Measurements from ENCODE around the gene KIAA0232.
A peak's percentile ranks its signal among the peaks of the same experiment; 100 is the strongest.
"Not testable (repeated sequence)": the region's sequence is repeated elsewhere in the genome, so short reads cannot be mapped to it uniquely, and the experiment has no call there.

The KIAA0232 gene

DNA sequence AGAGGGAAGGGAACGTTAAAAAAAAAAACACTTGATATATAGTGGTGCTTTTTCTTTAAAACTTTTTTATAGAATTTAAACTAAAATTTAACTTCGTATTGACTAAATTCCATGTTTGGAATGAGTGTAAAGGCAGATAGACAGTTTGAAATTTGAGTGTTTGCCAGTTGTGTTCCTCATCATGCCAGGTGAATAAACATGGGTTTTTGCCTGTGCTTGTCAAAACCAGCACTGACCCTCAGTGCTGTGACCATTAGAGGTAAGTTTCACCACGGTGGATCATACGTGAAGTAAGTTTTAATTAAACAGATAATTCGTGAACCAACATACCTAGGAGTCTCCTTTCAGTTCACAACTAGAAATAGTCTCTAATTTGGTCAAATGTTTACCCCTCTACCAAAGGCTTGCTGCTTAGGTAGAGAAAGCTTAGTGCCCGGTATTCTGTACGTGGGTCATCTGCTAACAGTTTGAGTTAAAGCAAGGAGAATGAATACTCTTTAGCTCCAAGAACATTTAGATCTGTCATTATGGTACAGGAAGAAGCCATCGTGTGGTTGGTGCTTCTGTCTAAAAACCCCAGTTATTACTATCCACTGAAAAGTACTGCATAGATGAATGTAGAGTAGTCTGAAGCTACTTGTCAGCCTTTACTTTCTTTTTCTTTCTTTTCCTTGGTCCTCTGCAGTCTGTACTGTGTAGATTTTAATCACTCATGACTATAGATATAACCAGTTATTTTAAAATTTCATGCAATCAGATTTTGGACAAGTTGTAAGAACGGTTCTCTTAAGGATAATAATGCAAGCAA is 32.7 kb downstream of the KIAA0232 start:
- no peak for DNase-seq

DNA sequence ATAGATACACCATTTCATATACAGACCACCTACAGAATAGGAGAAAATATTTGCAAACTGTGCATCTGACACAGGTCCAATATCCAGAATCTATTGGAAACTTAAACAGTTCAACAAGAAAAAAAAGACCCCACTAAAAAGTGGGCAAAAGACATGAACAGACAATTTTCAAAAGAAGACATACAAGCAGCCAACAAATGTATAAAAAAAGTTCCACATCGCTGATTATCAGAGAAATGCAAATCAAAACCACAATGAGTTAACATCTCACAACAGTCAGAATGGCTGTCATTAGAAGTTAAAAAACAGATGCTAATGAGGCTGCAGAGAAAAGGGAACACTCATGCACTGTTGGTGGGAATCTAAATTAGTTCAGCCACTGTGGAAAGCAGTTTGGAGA is 36.8 kb downstream of the KIAA0232 start:
- DNase-seq, result no peak

DNA sequence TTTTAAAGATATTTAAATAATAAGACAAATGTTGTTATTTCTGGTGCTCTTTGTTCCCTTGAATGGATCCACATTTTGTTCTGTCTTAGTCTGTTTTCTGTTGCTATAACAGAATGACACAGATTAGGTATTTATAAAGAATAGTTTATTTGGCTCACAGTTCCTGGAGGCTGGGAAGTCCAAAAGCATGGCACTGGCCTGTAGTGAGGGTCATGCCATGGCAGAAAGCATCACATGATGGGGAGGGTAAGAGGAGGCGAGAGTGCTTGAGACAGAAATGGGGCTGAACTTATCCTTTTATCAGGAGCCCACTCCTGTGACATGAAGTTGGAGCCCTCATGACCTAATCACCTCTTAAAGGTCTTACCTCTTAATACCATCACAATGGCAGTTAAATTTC is 38.2 kb downstream of the KIAA0232 start:
- no peak for DNase-seq

DNA sequence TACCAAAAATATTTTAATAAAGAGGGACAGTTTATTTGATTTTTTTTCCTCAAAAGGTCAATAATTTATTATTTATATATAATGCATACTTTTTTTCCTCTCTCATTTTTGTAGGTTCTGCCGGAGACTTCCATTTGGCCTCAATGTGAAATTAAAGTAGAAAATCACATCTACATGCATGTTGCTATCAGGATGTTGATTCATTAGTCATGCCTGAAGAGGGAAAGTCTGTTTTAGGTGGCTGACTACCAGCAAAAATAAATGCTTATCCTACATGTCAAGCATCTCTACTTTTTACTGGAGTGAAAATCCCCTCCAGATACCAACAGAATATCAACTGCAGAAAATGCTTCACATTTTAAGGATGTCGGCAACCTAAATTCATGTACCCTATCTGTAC is 41.5 kb downstream of the KIAA0232 start:
- no peak for DNase-seq

DNA sequence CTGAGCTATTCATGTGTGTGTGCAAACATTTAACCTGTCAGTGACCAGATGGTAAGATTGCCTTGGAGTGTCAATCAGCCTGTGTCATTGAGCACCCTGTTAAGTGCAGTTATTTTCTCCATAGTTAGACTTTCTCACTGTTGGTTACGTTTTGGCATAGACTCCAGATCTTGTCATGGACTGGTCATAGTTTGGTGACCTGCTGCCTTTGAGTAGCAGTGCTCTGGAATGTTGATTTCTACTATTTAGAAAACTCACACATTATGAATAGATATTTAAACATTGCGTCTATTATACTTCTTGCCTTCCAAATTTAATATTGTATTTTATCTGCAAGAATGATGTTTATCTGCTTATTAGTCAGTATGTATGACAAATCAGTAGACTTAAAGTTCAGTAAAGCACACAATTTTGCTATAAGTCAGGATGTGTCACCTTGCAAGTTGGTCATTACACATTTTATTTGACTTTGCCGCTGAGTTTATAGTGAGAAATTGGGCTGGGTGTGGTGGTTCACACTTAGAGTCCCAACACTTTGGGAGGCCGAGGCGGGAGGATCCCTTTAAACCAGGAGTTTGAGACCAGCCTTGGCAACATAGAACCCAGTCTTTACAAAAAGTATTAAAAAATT is 42.4 kb downstream of the KIAA0232 start:
- DNase-seq, result no peak

DNA sequence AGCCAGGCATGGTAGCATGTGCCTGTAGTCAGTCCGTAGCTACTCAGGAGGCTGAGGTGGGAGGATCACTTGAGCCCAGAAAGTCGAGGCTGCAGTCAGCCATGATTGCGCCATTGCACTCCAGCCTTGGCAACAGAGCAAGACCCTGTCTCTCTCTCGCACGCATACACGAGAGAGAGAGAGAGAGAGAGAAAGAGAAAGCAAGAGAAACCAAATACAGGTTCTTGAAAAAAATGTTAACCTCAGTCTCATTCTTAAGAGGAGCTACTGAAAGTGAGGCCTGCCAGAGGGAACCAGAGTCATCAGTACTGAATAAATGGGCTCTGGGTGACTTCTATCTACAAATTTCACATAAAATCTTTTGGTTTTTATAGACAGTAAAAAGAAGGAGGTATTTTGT is 42.9 kb downstream of the KIAA0232 start:
- no peak for DNase-seq

DNA sequence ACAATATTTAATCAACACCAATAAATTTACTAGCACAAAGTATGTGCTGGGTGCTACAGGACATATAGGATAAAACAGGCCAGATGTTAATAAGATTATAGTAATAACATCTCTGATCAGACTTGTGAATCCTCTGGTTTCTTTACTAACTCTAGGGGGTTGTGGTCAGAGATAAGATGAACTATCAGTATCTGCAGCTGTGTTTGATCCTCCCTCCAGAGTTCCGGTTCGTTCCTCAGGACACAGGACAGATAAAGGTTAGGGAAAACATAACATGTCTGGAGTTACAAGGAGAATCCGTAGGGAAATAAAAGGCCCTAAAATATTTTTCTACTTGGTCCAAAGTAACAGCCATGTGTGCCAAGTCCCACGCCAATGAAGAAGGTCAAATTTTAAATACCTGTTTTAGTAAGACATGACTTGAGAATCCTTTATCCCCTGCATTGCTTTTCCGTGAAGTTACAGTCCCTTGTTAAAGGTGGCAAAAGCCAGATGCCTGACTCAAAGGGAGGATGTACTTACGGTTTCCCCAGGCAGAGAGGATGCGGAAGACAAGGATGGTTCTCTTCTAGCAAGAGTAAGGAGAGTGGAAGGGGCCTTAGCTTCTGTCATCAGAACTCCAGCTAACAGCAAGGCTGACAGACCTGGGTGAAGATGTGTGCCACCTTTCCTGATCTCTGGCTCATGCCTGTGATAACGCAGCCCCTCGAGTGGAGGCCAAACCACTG is 44.4 kb downstream of the KIAA0232 start:
- no peak for DNase-seq

DNA sequence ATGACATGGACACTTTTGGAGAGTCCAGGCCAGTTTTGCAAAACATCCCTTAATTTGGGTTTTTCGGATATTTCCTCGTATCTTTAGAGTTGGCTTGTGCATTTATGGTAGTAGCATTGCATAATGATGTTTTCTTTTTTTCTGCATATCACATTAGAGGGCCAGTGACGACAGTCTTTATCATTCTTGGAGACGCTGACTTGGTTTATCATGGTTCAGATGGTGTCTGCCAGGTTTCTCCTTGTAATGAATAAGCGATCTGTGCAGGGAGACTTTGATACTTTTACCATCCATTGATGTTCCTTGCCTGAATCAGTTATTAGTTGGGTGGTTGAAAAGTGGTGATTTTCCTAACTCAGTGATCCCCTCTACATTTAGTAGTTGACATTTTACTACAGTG is 46.6 kb downstream of the KIAA0232 start:
- DNase-seq, result no peak

DNA sequence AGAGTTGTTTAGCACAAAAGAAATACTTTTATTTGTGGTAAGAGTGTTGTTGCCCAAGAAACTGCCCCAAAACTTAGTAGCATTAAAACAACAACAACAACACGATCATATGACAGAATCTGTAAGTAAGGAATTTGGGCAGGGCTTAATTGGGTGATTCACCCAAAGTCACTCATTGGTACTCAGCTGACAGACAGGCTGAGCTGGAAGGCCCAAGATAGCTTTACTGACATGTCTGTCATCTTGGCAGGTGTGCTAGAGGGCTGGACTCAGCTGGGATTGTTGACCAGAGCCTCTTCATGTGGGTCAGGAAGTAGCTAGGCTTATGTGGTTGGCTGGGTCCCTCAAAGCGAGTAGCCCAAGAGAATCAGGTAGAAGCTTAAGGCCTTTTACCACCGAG is 52.3 kb downstream of the KIAA0232 start:
- DNase-seq, result peak; percentile 1

DNA sequence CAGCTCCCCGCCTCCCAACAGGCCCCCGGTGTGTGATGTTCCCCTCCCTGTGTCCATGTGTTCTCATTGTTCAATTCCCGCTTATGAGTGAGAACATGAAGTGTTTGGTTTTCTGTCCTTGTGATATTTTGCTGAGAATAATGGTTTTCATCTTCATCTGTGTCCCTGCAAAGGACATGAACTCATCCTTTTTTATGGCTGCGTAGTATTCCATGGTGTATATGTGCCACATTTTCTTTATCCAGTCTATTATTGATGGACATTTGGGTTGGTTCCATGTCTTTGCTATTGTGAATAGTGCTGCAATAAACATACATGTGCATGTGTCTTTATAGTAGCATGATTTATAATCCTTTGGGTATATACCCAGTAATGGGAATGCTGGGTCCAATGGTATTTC is 53.1 kb downstream of the KIAA0232 start:
- not testable (repeated sequence) for DNase-seq

DNA sequence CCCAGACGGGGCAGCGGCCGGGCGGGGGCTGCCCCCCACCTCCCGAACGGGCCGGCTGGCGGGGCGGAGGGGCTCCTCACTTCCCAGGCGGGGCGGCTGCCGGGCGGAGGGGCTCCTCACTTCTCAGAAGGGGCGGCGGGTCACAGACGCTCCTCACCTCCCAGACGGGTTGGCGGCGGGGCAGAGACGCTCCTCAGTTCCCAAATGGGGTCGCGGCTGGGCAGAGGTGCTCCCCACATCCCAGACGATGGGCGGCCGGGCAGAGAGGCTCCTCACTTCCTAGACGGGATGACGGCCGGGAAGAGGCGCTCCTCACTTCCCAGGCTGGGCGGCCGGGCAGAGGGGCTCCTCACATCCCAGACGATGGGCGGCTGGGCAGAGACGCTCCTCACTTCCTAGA is 54.6 kb downstream of the KIAA0232 start:
- DNase-seq, result not testable (repeated sequence)

DNA sequence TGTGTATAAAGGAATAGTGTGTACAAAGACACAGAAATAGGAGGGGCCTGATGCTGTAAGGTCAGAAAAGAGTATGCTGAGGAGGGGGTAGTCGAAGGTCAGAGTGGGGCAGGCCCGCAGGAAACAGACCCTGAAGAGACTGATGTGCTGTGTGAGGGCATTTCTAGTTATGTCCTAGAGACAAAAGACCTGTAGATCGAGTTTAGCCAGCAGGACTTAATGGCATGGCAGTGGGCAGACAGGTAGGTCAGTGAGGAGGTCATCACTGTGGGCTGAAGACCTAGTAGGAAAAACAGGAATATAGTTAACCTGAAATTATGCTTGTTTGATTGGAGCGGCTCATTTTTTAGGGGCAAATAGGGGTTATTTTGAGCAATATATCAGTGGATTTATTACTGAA is 57.1 kb downstream of the KIAA0232 start:
- no peak for DNase-seq

DNA sequence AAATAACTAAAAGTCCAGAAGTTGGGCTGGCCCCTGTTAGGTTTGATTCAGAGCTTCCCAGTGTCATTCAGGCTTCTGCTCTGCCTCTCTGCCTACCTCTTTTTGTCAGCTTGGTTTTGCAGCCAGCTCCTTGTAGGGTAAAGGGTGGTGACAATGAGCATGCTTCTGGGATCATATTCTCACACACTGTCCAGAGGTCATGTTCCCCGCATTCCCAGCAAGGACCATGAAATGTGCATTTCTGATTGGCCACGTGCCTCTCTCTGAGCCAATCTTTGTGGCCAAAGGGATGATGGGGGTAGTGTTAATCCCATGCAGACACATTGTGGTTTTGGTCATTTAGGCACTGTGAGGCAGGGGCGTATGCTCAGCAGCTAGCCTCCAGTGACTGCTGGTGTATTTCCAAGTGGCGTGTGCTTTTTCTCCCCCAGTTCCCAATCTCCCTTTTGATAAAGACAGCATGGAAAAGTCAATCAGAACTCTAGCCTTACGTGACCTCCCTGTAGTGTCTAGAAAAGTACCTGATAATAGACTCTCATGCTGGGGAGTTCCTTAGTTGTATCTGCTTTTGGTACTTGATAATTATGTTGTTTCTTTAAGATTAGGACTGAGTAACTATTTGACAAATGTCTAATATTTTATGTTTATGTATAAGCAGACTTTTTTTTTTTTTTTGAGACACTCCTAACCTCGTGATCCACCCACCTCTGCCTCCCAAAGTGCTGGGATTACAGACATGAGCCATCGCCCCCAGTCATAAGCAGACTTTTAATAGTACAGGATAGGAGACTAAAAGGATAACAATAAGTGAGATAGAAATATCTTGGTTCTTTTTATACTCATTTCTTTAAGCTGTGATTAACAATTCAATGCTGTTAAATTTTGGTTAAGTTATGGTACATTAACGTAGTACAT is 57.8 kb downstream of the KIAA0232 start:
- DNase-seq, result no peak

DNA sequence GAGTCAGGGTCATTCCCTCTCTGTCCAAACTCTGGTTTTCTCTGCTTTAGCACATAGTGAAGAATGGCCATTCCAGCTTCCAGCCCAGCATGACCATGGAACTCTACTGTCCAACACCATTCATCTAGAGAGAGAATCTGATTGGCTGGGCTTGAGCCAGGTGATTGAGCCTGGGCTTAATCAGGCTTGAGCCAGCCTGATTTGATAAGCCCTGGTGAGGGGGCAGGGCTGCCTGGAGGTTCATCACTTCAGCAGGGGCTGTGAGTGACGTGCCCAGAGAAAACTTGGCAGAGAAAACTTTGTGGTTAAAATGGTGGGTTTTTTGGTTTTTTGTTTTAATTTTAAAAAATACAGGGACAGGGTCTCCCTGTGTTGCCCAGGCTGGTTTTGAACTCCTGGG is 62.5 kb downstream of the KIAA0232 start:
- no peak for DNase-seq

DNA sequence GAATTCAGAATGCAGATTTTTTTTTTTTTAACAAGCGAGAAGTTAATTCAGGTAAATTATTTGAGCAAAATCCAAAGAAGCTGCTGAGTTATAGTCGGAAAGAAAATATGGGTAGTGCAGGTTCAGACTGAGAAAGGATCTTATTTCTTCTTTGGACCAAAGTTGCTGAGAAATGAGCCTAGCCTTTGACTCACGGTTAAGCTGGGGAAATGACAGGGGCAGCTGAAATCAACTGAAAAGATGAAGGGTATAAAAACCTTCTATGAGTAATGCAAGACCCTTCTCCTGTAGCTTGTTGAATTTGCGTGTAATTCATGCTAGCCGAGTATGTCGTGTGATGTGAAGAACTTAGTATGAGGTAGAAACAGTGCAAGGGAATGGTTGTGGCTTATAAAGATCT is 63.0 kb downstream of the KIAA0232 start:
- DNase-seq, result no peak

DNA sequence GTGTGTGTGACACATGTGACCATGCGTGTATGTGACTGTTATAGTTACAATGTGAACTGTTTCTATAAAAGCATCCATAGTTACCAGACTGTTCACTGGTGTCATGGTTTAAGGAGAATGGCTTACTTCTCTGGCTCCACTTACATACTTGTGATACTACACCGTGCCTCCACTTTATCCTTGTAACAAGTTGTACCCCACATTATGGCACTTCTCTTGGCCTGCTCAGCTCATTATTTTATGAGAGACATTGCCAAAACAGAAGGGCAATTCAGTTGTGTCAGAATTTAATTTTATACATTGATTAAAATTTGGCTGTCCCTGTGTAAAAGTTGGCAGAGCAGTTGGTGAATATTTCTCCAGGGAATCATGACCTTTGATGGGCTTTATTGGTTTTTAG is 64.7 kb downstream of the KIAA0232 start:
- no peak for DNase-seq

DNA sequence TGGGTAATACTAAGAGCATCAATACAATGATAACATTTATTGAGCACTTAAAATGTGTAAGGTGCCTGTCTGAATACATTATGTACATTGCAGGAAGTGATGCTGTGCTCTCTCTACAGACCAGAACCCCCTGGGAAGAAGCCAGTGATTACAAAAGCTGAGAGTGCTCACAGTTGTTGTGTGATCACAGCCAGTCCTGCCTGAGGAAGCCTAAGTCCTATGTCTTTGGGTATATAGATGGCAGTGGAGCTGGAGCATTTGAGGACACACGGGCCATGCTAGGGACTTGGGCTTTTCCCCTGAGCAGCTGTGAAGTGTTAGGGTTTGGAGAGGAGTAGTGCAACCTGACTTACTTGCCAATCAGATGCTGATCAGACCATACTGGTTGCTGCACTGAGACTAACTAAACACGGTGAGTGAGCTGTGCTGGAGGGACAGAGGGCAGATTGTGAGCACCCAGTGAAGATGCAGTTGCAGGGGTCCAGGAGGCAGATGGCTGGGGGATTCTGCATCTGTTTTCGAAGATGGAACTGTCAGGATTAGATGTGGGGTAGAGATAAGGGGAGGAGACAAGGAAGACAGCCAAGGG is 66.3 kb downstream of the KIAA0232 start:
- no peak for DNase-seq

DNA sequence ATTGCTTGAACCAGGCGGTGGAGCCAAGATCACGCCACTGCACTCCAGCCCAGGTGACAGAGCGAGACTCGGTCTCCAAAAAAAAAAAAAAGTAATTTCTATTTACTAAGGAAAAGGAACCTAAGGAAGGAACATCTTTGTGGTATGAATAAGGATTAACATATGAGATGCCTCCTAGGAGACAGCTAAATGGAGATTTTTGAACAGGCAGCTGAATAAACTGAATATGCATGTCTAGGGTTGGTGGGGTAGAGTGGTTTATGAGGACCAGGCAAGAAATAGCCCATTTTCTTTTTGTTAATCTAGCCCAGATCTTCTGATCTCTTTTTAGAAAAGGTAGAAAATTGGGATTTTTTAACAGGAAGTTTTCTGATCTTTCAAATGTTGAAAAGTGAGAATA is 67.2 kb downstream of the KIAA0232 start:
- no peak for DNase-seq

DNA sequence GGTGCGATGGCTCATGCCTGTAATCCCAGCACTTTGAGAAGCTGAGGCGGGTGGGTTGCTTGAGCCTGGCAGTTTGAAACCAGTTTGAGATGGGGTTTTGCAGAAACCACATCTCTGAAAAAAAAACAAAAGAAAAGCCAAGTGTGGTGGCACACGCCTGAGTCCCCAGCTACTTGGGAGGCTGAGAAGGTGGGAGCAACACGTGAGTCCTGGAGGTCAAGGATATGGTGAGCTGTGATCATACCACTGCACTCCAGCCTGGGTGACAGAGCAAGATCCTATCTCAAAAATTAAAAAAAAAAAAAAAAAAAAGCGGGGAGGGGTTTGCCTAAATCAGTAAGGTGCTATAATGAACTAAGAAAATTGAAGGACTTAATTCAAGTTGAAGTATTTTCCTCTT is 68.9 kb downstream of the KIAA0232 start:
- DNase-seq, result no peak

DNA sequence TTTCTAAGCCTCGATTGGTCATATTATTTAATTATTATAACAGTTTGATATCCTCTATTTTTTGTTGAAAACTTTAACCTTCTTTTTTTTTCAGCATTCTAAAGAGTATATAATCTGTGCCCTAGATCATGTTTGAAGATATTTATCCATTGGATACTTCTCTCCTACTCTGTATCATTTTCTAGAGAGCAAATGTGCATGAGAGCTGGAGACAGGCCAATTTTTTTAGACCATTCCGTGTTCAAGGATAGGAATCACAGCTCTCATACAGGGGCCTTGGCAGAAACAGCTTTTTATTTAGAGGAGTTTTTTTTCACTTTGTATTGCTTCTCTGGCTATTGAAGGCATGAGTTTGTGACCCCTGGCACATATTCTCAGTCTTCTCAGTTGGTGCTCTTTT is 69.4 kb downstream of the KIAA0232 start:
- DNase-seq, result no peak

DNA sequence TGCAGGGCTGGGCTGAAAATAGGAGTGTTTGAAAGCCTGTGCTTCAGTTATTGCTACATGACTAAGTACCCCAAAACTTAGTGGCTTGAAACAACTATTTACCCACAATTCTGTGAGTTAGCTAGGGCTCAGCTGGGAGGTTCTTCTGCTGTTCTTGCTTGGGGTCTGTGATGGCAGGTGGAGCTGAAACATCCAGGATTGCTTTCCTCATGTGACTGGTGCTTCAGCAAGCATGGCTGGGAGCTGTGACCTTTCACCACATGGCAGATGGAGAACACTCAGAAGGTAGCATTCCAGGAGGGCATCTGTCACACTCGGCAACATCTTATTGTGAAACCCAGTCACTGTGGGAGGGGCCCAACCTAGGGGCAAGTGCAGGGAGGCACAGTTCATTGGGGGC is 70.1 kb downstream of the KIAA0232 start:
- no peak for DNase-seq

DNA sequence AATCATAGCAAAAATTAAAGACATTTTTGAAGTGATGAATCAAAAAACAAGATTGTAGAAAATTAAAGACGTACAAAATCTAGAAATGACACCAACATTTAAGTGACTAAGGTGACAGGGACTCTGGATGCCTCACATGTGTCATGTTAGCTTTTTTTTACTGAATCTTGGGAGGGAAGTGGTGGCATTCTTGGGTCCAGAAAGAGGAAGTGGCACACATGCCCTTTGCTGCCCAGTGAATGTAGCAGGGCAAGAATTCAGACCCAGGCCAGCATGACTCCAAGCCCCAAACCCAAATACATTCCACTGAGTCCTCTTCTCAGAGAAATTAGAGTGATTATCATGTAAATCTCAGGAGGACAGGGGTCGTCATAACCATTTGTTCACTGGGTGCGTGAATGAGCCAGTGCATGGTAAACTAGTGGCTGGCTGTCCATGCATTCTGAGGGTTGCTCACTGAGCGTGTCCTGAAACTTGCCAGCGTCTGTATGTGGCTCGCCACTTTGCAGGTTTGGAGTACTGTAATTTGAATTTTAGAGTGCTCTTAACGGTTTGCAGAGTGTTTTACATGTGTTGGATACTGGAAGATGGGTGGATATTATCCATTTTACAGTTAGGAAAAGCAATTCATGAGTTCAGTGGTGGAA is 71.7 kb downstream of the KIAA0232 start:
- no peak for DNase-seq
